ENCODE measurements around the gene FBXO38. TPM values are rescaled to one million over a fixed set of nuclear protein-coding genes. Genes with fewer than 3 reads are reported as not detected.

Gene FBXO38
- total RNA-seq, 1 donor from 2014 or later, result 63.3 TPM

GRCh38 chr5:148384380-148384737 is 601 bp downstream of the FBXO38 start:
- DNase-seq, result peak; percentile 31

- DNase-seq, result no peak
Measured at GRCh38 chr5:148385094-148385493, 1.3 kb downstream of the FBXO38 start.

- no peak for DNase-seq
Measured at GRCh38 chr5:148386041-148386440, 2.3 kb downstream of the FBXO38 start.

- peak; percentile 41 for DNase-seq
Measured at GRCh38 chr5:148387325-148387724, 3.6 kb downstream of the FBXO38 start.

GRCh38 chr5:148388696-148389095 is 4.9 kb downstream of the FBXO38 start:
- no peak for DNase-seq

GRCh38 chr5:148390914-148391313 is 7.2 kb downstream of the FBXO38 start:
- no peak for DNase-seq

GRCh38 chr5:148391422-148391821 is 7.7 kb downstream of the FBXO38 start:
- DNase-seq, result no peak

GRCh38 chr5:148393390-148393741 is 9.6 kb downstream of the FBXO38 start:
- peak; percentile 58 for DNase-seq

GRCh38 chr5:148394587-148395019 is 10.8 kb downstream of the FBXO38 start:
- no peak for DNase-seq

- no peak for DNase-seq
Measured at GRCh38 chr5:148395031-148395430, 11.3 kb downstream of the FBXO38 start.

- DNase-seq, result no peak
Measured at GRCh38 chr5:148397968-148398595, 14.3 kb downstream of the FBXO38 start.

- DNase-seq, result peak; percentile 72
Measured at GRCh38 chr5:148398698-148399121, 15.0 kb downstream of the FBXO38 start.

- DNase-seq, result peak; percentile 79
Measured at GRCh38 chr5:148401604-148402003, 17.8 kb downstream of the FBXO38 start.

- DNase-seq, result no peak
Measured at GRCh38 chr5:148403344-148403743, 19.6 kb downstream of the FBXO38 start.

GRCh38 chr5:148406406-148406805 is 22.6 kb downstream of the FBXO38 start:
- no peak for DNase-seq

GRCh38 chr5:148408092-148408491 is 24.3 kb downstream of the FBXO38 start:
- DNase-seq, result no peak

- DNase-seq, result no peak
Measured at GRCh38 chr5:148412124-148412523, 28.4 kb downstream of the FBXO38 start.

- no peak for DNase-seq
Measured at GRCh38 chr5:148414833-148415232, 31.1 kb downstream of the FBXO38 start.

GRCh38 chr5:148416416-148416815 is 32.7 kb downstream of the FBXO38 start:
- no peak for DNase-seq

- peak; percentile 98 for DNase-seq
Measured at GRCh38 chr5:148416921-148417320, 33.2 kb downstream of the FBXO38 start.

GRCh38 chr5:148418511-148418910 is 34.8 kb downstream of the FBXO38 start:
- DNase-seq, result no peak

- no peak for DNase-seq
Measured at GRCh38 chr5:148421661-148422060, 37.9 kb downstream of the FBXO38 start.

GRCh38 chr5:148425808-148426207 is 42.0 kb downstream of the FBXO38 start:
- DNase-seq, result no peak

- DNase-seq, result no peak
Measured at GRCh38 chr5:148426514-148426913, 42.8 kb downstream of the FBXO38 start.

GRCh38 chr5:148427370-148428042 is 43.7 kb downstream of the FBXO38 start:
- DNase-seq, result no peak

Measured in dermis blood vessel endothelial cell (primary cell).